Right lobe of liver (tissue), 6 donors: ENCODE measurements around the gene CRKL. TPM values are rescaled to one million over a fixed set of nuclear protein-coding genes. Genes with fewer than 3 reads are reported as not detected.
"Not testable (repeated sequence)": the region's sequence is repeated elsewhere in the genome, so short reads cannot be mapped to it uniquely, and the experiment has no call there.

Experiments
- ATAC-seq, 4 donors: fragments of 200-7000 bp; cut with Tn5 transposase; one replicate each; pipeline ENCODE4 v1.9.1; 2020; ENCODE audit warnings: mild to moderate bottlenecking in 4 of 4, moderate library complexity in 4 of 4
- DNase-seq, 3 donors: peaks; one replicate each; pipeline ENCODE4 v3.0.0-alpha.2; 2020
- H3K27ac ChIP-seq, 3 donors: fragments of 200-600 bp; one replicate each; pipeline ENCODE4 v1.8.0; 2022
- H3K27me3 ChIP-seq, 2 donors: fragments of 200-600 bp; one replicate each; pipeline ENCODE4 v1.8.0; 2022
- H3K36me3 ChIP-seq, 4 donors: fragments of 200-600 bp; sonication (generic) in 1 of 4; one replicate each; pipeline versions ENCODE4 v1.5.1 to v1.8.0; 2017 to 2022; ENCODE audit warnings: control low read depth in 1 of 4
- H3K4me1 ChIP-seq, 4 donors: fragments of 200-600 bp; sonication (generic) in 1 of 4; one replicate each; pipeline versions ENCODE4 v1.5.1 to v1.8.0; 2017 to 2022; ENCODE audit warnings: control low read depth in 1 of 4
- H3K4me3 ChIP-seq, 3 donors: fragments of 200-600 bp; one replicate each; pipeline ENCODE4 v1.8.0; 2022
- H3K9me3 ChIP-seq, 4 donors: fragments of 200-600 bp; sonication (generic) in 1 of 4; one replicate each; pipeline versions ENCODE4 v1.5.1 to v1.8.0; 2017 to 2022; ENCODE audit warnings: control low read depth in 1 of 4
- CTCF ChIP-seq, 4 donors: fragments of 200-600 bp in 3 of 4; fragments of 450-650 bp in 1 of 4; IDR thresholded peaks; one replicate each; pipeline versions ENCODE4 v1.5.1 to v1.8.0; 2016 to 2022; ENCODE audit warnings: antibody characterized with exemption in 4 of 4, mild to moderate bottlenecking in 2 of 4
- POLR2A ChIP-seq: fragments of 450-650 bp; IDR thresholded peaks from one replicate; pipeline ENCODE4 v1.6.1; 2017; ENCODE audit warnings: antibody characterized with exemption, mild to moderate bottlenecking
- WGBS: methylation state at CpG from one replicate; pipeline ENCODE4 v1.1.6; 2018; ENCODE audit warnings: low coverage, low lambda C conversion rate; ENCODE audit not compliant: insufficient coverage; ENCODE audit errors: missing lambda C conversion rate; 5-methylcytosine and 5-hydroxymethylcytosine counted together
- intact Hi-C, 2 donors: fragments of 100-400 bp; cut with DNase I; formaldehyde crosslinking; loops; one replicate each; pipeline versions ENCODE4 v1.11.2 to v1.14.1; 2022
- total RNA-seq, 6 experiments: library from RNA; depleted of rRNA in 2 of 6; stranded (reverse); fragments of >200 nt in 2 of 6; fragmentation: NEBNext Ultra II Directional in 3 of 6; extraction: Animal tissue kit (Norgen Biotek cat#: 25700) in 3 of 6; gene quantifications; one replicate each; pipeline versions ENCODE4 v1.1.0 to v1.2.4, GENCODE V29; 2016 to 2023
- donor health status: DM: no; HTN: yes; CAD: no.
- donor health status: DM: no; HTN: no; CAD: no.
- donor health status: DM: no; HTN: no; CAD: no.
- donor health status: DM: no; HTN: yes; CAD: no.
- donor health status: DM: no; HTN: yes; CAD: no.

Gene CRKL
- total RNA-seq, 6 experiments from 2014 or later: 27.5 to 53.1 (median 35.2) TPM

- WGBS: 62% methylated on average over 7 of the region's 7 CpGs
- peak in 1 of 3 donors; percentile 52 for DNase-seq
- Histone ChIP-seq H3K36me3 (no peaks in the 10 kb centered on the region), H3K4me3 (no peak overlapping the region), H3K27me3 (no peaks in the 10 kb centered on the region), H3K9me3 (no peaks in the 10 kb centered on the region), H3K27ac (no peak overlapping the region), H3K4me1 (peaks cover 0 to 16% (median under 1%) of the 10 kb centered on the region in 4 donors)
- TF ChIP-seq POLR2A (no peak), CTCF (IDR thresholded peaks at IDR 0.05) (no peak)
- peak in 2 of 4 donors; percentile 44 to 71 for ATAC-seq
- intact Hi-C loops: no loop called here
Observed at GRCh38 chr22:20899827-20900423, 17.3 kb upstream of the CRKL start.

- not testable (repeated sequence) for ATAC-seq
- 90% methylated on average over 15 of the region's 18 CpGs for WGBS
Observed at GRCh38 chr22:20901093-20902033, 15.8 kb upstream of the CRKL start.

GRCh38 chr22:20903093-20903492 lies 14.1 kb upstream of the CRKL start:
- 89% methylated on average over 2 of the region's 2 CpGs for WGBS
- no peaks in the 10 kb centered on the region for H3K27me3 ChIP-seq
- no peaks in the 10 kb centered on the region for H3K9me3 ChIP-seq
- intact Hi-C loops: no loop called here
- no peak overlapping the region for H3K4me3 ChIP-seq
- H3K27ac ChIP-seq: no peak overlapping the region
- TF ChIP-seq CTCF (IDR thresholded peaks at IDR 0.05) (no peak), POLR2A (no peak)
- peaks cover 0 to 22% (median 2%) of the 10 kb centered on the region in 4 donors for H3K4me1 ChIP-seq
- no peak for ATAC-seq
- no peaks in the 10 kb centered on the region for H3K36me3 ChIP-seq
- DNase-seq: no peak

More at GRCh38 chr22:20901093-20902033, 15.8 kb upstream of the CRKL start:
- peaks cover 0 to 22% (median 2%) of the 10 kb centered on the region in 4 donors for H3K4me1 ChIP-seq
- H3K27me3 ChIP-seq, H3K4me3 ChIP-seq, H3K9me3 ChIP-seq, intact Hi-C loops, DNase-seq, H3K27ac ChIP-seq, H3K36me3 ChIP-seq: not testable (repeated sequence)

GRCh38 chr22:20904008-20904979 lies 12.9 kb upstream of the CRKL start:
- Histone ChIP-seq H3K27ac (peak overlapping the region; percentile 24 to 83 (median 43)), H3K4me3 (no peak overlapping the region), H3K36me3 (no peaks in the 10 kb centered on the region), H3K9me3 (no peaks in the 10 kb centered on the region), H3K27me3 (no peaks in the 10 kb centered on the region), H3K4me1 (peaks cover 0 to 22% (median 2%) of the 10 kb centered on the region in 4 donors)
- DNase-seq (peak in 1 of 3 donors; percentile 75), ATAC-seq (peak; percentile 91 to 97 (median 93))
- intact Hi-C loops: no loop called here
- 62% methylated on average over 7 of the region's 7 CpGs for WGBS
- no peak for TF ChIP-seq POLR2A
- no peak for TF ChIP-seq CTCF (IDR thresholded peaks at IDR 0.05)
